Large intestine (tissue), 3 donors: Measurements from ENCODE around the gene RSRC1. TPM values are rescaled to one million over a fixed set of nuclear protein-coding genes. Genes with fewer than 3 reads are reported as not detected.

Source experiments
- DNase-seq, 2 donors: peaks; one replicate each; pipeline versions ENCODE4 v3.0.0 to v3.0.0-alpha.2; 2013
- H3K27ac ChIP-seq: one replicate; pipeline ENCODE4 v1.5.1; 2013; ENCODE audit warnings: low read length
- H3K27me3 ChIP-seq: 2 replicates; pipeline ENCODE4 v1.6.1; 2013; ENCODE audit warnings: low read length; ENCODE audit not compliant: control insufficient read depth, insufficient read depth
- H3K36me3 ChIP-seq: 2 replicates; pipeline ENCODE4 v1.6.1; 2013; ENCODE audit warnings: low read length; ENCODE audit not compliant: control insufficient read depth, insufficient read depth
- H3K4me1 ChIP-seq: one replicate; pipeline ENCODE4 v1.6.1; 2013; ENCODE audit warnings: low read length; ENCODE audit not compliant: control insufficient read depth, insufficient read depth
- H3K4me3 ChIP-seq: one replicate; pipeline ENCODE4 v1.5.1; 2013; ENCODE audit warnings: low read length
- H3K9me3 ChIP-seq: one replicate; pipeline ENCODE4 v1.6.1; 2013; ENCODE audit warnings: mild to moderate bottlenecking, low read depth, low read length, moderate library complexity; ENCODE audit not compliant: control insufficient read depth
- WGBS: methylation state at CpG from one replicate; pipeline ENCODE4 v1.1.5; 2013; ENCODE audit warnings: low lambda C conversion rate; ENCODE audit not compliant: insufficient coverage; 5-methylcytosine and 5-hydroxymethylcytosine counted together
- polyA plus RNA-seq: library from polyadenylated mRNA; unstranded; fragments of 120-200 nt; gene quantifications from one replicate; pipeline ENCODE4 v1.2.1, GENCODE V29; 2013

Gene RSRC1
- polyA plus RNA-seq, 1 donor, result 22.4 TPM

DNA sequence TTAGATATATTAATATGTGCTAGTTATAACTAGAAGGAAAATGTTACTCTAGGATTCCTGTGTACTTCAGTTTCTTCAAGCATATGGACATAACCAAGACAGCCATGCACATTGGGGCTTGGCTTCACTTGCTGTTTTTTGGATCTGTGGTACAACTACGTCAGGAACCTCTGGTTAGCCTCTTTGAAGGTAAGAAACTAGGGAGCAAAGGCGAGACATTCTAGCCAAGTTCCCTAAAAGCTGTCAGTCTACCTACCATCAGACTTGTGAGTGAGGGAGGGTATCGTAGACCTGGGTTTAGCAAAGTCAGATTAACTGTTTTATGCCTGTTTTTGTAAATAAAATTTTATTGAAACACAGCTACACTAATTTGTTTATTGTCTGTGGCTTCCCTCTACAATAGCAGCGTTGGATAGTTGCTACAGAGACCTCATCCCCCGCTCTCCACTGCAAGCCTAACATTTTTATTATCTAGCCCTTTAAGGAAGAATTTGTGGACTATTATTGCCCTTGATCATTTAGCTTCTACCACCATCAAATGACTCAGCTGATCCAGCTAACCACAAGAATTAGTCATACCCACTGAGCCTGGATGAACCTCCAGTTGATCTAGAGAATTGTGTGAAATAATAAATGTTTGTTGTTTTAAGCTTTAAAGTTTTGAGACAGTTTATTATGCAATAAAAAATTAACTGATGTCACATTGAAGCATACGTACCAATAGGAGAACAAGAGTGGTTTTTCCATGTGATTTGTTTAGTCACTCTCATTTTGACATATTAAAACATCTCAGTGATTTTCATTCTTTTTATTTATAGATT is 58.1 kb downstream of the RSRC1 start:
- Histone ChIP-seq H3K4me3 (no peak overlapping the region), H3K36me3 (no peaks in the 10 kb centered on the region), H3K4me1 (no peaks in the 10 kb centered on the region), H3K27ac (no peak overlapping the region), H3K27me3 (no peaks in the 10 kb centered on the region), H3K9me3 (no peaks in the 10 kb centered on the region)
- no peak for DNase-seq
- WGBS, result 80% methylated on average over 2 of the region's 6 CpGs

DNA sequence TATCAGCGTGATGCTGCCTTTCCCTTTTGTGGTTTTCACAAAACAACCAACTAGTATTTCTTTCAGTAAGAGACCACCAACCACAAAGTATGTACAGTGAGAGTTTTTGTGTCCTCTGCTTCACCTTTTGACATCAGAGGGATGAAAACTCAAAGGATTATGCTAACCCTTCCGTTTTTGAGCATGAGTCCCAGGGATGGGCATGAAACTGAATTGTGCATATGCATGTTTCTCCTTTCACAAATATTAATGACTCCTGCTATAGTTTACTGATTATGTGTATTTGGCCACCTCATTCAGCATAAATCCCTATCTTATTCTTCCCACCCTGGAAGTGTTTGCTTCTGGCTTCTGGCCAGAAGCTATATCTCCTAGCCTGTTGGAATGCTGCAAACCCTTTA is 59.2 kb downstream of the RSRC1 start:
- Histone ChIP-seq H3K36me3 (no peaks in the 10 kb centered on the region), H3K27ac (no peak overlapping the region)

DNA sequence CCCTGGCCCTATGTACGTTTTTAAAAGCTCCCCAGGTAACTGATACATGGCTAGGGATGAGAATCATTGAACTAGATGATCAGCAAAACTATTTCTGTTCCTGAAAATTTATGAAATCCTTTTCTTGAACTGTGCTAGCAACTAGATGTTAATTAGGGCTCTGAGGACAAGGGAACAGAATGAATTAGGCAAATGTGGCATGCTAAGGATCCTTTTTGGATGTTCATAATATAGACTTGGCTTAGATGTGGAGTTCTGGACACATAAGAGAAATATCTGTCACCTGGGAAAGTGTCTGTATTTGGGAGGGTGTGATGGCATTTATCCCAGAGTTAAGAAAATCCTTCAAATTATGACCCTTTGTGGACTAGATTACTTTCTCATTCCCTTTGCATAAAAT is 71.2 kb downstream of the RSRC1 start:
- no peak for DNase-seq
- Histone ChIP-seq H3K9me3 (no peaks in the 10 kb centered on the region), H3K4me3 (no peak overlapping the region), H3K27me3 (no peaks in the 10 kb centered on the region), H3K4me1 (no peaks in the 10 kb centered on the region), H3K27ac (no peak overlapping the region), H3K36me3 (no peaks in the 10 kb centered on the region)
- WGBS, result no CpG with 5 or more reads among the region's 1 CpG

More for the DNA sequence above, 59.2 kb downstream of the RSRC1 start:
- no CpG with 5 or more reads among the region's 2 CpGs for WGBS
- no peaks in the 10 kb centered on the region for H3K9me3 ChIP-seq
- no peak overlapping the region for H3K4me3 ChIP-seq
- DNase-seq, result no peak
- no peaks in the 10 kb centered on the region for H3K27me3 ChIP-seq
- H3K4me1 ChIP-seq, result no peaks in the 10 kb centered on the region

DNA sequence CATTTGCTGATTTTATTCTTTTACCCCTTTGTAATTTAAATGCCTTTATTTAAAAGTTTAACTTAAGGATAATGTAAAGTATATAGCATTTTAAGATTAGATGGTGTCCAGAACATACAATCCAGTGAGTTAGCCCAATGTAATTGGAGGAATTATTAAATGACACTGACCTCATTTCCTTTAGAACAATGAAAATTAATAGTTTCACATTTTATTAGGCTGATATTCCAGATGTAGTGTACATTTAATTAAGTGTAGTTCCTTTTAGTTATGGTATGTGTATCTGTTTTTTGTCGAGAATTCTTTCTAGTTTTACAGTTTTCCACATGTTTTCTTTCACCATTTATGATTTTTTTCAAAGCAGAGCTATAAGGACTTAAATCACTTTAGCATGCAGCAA is 75.8 kb downstream of the RSRC1 start:
- 77% methylated on average over 1 of the region's 1 CpG for WGBS
- no peaks in the 10 kb centered on the region for H3K9me3 ChIP-seq
- no peaks in the 10 kb centered on the region for H3K27me3 ChIP-seq
- H3K27ac ChIP-seq, result no peak overlapping the region
- H3K36me3 ChIP-seq, result no peaks in the 10 kb centered on the region
- H3K4me1 ChIP-seq, result no peaks in the 10 kb centered on the region
- H3K4me3 ChIP-seq, result no peak overlapping the region
- no peak for DNase-seq

DNA sequence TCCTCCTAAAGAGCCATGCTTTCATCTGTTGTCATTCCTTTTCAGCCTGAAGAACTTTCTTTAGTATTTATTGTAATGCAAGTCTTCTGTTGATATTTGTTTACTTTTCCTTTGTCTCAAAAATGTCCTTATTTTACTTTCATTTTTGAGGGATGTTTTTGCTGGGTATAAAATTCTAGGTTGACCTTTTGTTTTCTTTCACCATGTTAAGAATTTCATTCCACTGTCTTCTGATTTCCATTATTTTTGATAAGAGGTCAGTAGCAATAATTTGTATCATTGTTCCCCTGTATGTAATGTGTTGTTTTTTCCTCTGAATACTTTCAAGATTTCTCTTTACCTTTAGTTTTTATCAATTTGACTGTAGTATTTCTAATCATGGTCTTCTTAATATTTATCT is 91.1 kb downstream of the RSRC1 start:
- H3K27ac ChIP-seq, result no peak overlapping the region
- no peaks in the 10 kb centered on the region for H3K27me3 ChIP-seq
- no peaks in the 10 kb centered on the region for H3K36me3 ChIP-seq
- H3K4me1 ChIP-seq, result no peaks in the 10 kb centered on the region
- no peak for DNase-seq
- no peak overlapping the region for H3K4me3 ChIP-seq
- peaks cover 11% of the 10 kb centered on the region for H3K9me3 ChIP-seq

DNA sequence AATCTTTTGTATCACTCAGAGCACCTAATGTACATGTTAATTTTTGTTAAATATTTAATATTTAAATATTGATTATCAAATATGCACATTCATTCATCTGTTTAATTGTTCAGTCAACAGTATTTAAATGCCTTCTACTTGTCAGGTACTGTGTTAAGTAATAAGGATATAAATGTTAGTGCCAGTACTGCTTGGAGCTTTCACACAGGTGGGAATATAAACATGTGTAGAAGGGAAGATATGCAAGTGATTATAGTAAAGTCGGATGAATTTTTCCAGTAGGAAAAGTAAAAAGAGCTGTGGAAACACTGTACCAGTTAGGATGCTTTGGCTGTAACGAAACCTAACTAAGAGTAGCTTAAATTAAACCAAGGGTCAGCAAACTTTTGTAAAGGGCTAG is 95.4 kb downstream of the RSRC1 start:
- WGBS, result 100% methylated on average over 1 of the region's 2 CpGs
- no peaks in the 10 kb centered on the region for H3K36me3 ChIP-seq
- H3K4me1 ChIP-seq, result no peaks in the 10 kb centered on the region
- no peak overlapping the region for H3K27ac ChIP-seq
- no peaks in the 10 kb centered on the region for H3K27me3 ChIP-seq
- DNase-seq, result no peak
- peaks cover 8% of the 10 kb centered on the region for H3K9me3 ChIP-seq
- H3K4me3 ChIP-seq, result no peak overlapping the region

DNA sequence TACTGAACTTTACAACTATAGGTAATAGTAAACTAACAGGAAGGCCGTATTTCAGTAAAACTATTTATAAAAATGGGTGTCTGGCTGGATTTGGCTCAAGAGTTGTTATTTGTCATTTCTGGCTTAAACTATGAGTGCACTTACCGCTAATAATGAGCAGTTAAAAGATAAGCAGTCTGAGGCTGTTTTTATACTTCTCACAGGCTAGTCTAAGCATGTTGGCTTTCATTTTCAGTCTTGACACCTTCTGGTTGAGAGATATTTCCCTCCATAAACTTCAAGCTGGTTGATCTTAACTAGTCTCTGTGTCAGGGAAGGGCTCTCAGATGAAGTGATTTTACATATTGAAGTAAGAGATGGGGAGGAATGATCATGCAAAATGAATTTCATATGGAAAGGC is 96.1 kb downstream of the RSRC1 start:
- H3K27ac ChIP-seq, result no peak overlapping the region
- no peak for DNase-seq
- H3K36me3 ChIP-seq, result no peaks in the 10 kb centered on the region
- 83% methylated on average over 1 of the region's 2 CpGs for WGBS
- H3K9me3 ChIP-seq, result peaks cover 3% of the 10 kb centered on the region
- no peaks in the 10 kb centered on the region for H3K27me3 ChIP-seq
- H3K4me3 ChIP-seq, result no peak overlapping the region
- H3K4me1 ChIP-seq, result no peaks in the 10 kb centered on the region

DNA sequence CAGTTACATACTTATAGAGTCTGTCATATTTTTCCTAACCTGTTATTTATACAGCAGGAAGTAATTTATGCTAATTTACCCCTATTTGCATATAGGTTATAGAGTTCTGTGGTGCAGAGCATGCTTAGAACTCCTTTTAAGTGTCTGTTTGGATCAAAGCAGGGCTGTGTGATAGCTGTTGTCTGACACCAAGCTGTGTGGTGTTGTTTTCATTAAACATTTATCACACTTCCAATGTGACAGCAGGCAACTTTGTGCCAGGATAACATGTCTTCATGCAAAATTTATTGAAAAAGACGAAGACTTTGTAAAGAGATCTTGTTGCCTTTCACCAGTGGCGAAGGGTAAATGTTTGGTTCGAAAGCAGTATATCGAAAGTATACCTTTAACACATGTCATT is 100.2 kb downstream of the RSRC1 start:
- WGBS, result 100% methylated on average over 3 of the region's 4 CpGs

DNA sequence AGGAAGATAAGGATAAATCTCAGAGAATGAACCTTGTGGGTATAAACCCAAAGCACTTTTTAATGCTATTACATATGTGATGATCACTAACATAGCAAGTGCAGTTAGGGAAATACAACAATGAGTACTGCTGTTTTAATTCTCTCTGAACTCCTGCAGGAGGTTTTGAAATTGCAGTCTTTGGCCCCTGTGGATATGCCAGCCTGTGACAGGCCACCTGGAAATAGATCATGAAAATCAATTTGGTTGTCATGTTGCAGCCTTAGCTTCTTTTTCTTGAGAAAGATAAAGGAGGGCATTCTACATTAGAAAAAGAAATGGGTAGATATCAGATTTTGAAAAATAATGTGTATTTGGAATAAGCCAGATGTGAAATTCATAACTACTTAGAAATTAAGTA is 103.6 kb downstream of the RSRC1 start:
- no peaks in the 10 kb centered on the region for H3K9me3 ChIP-seq
- H3K27me3 ChIP-seq, result no peaks in the 10 kb centered on the region
- no peaks in the 10 kb centered on the region for H3K4me1 ChIP-seq
- DNase-seq, result no peak
- H3K4me3 ChIP-seq, result no peak overlapping the region
- H3K36me3 ChIP-seq, result no peaks in the 10 kb centered on the region
- no peak overlapping the region for H3K27ac ChIP-seq

More for the DNA sequence above, 100.2 kb downstream of the RSRC1 start:
- no peak for DNase-seq
- no peaks in the 10 kb centered on the region for H3K27me3 ChIP-seq
- no peaks in the 10 kb centered on the region for H3K36me3 ChIP-seq
- H3K27ac ChIP-seq, result no peak overlapping the region
- no peaks in the 10 kb centered on the region for H3K4me1 ChIP-seq
- H3K4me3 ChIP-seq, result no peak overlapping the region
- H3K9me3 ChIP-seq, result no peaks in the 10 kb centered on the region

DNA sequence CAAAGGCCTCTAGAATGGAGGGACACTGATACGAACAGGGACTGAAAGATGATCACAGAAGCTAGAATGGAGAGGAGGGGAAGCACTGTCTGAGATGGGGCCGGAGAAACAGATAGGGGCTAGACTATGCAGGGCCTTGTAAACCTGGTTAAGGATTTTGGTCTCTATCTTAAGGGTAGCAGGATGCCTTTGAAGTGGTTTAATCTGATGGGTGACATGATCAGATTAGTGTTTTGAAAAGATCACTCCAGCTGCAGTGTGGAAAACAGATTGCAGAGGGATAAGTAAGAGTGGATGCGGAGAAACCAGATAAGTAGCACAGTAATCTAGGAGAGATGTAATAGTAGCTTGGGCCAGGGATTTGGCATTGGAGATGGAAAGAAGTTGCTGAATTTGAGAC is 108.1 kb downstream of the RSRC1 start:
- Histone ChIP-seq H3K36me3 (no peaks in the 10 kb centered on the region), H3K4me3 (no peak overlapping the region), H3K27me3 (no peaks in the 10 kb centered on the region), H3K9me3 (no peaks in the 10 kb centered on the region), H3K27ac (no peak overlapping the region), H3K4me1 (no peaks in the 10 kb centered on the region)
- 100% methylated on average over 1 of the region's 3 CpGs for WGBS
- DNase-seq, result no peak

DNA sequence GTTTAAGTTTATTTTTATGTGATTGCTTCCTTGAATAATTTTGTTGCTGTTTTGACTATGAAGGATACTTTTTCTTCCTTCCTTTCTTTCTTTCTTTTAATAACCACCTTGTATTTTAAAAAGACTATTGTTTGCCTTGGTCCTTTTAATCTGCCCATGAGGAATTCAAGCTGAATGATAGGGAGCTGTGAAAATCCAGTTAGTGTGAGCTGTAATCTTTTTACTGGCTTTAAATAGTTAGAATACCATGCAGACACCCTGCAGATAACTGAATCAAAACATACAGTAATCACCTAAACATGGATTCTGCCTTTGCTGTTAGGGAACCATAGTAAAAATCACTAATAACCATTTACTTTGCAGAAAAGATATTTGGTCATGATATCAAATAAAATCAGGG is 110.7 kb downstream of the RSRC1 start:
- no peaks in the 10 kb centered on the region for H3K9me3 ChIP-seq
- no peak overlapping the region for H3K4me3 ChIP-seq
- DNase-seq, result no peak
- H3K4me1 ChIP-seq, result no peaks in the 10 kb centered on the region
- H3K27me3 ChIP-seq, result no peaks in the 10 kb centered on the region
- H3K36me3 ChIP-seq, result no peaks in the 10 kb centered on the region
- no peak overlapping the region for H3K27ac ChIP-seq
